Hematopoietic multipotent progenitor cell treated with erythropoietin and hydrocortisone succinate and interleukin-3 and kit ligand, for 17 days (in vitro differentiated cells): Measurements from ENCODE around the gene CRX.
"Not testable (repeated sequence)": the region's sequence is repeated elsewhere in the genome, so short reads cannot be mapped to it uniquely, and the experiment has no call there.

Source experiments
- DNase-seq: peaks from one replicate; pipeline ENCODE4 v3.0.0-alpha.2; 2015; ENCODE audit warnings: low spot score

The CRX gene

DNA sequence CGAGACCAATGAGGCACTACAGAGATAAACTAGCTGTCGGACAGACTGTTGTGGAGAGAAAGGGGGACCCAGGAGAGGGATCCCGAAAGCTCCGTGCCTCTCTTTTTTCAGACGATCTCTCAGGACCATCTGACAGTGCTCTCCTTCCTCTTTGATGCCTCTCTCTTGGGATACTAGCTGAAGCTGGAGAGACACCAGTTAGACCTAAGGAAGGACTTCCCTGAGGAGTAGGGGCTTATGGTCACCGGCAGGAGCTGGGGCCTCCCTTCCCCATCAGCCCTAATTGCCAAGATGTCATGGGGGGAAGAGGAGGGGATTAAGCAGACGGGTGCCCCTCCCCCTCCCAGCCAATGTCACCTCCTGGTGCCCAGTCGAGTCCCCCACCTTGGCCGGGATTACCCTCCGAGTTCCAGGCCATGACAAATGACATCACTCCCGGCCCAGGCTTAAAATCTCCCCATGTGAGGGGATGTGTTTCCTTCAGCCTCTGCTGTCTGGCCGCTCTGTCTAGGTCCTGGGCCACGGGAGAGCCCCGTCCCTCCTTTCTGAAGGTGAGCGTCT lies at the start of gene CRX:
TSS of gene CRX (plus strand) at position 478 of the 561 bp plus-strand sequence. CDS start 12,507 bp downstream, outside the sequence.
- no peak for DNase-seq

DNA sequence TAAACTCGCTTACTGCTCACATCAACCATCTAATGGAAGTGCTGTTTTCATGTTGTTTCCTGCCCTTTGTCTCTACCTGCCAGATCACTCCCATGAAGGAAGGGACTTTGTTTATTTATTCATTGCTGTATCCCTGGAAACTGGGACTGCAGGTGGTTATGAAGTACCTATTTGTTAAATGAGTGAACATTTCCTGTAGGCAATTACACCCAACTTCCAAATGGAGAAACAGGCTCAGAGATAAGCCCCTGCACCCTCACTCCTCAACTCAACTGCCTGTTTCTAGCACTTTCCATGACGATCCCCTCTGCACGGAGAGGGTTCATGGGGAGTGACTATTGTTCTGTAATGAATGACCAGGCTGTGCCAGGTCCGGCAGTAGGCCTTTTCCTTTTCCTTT lies 45.2 kb upstream of the CRX start:
- no peak for DNase-seq

DNA sequence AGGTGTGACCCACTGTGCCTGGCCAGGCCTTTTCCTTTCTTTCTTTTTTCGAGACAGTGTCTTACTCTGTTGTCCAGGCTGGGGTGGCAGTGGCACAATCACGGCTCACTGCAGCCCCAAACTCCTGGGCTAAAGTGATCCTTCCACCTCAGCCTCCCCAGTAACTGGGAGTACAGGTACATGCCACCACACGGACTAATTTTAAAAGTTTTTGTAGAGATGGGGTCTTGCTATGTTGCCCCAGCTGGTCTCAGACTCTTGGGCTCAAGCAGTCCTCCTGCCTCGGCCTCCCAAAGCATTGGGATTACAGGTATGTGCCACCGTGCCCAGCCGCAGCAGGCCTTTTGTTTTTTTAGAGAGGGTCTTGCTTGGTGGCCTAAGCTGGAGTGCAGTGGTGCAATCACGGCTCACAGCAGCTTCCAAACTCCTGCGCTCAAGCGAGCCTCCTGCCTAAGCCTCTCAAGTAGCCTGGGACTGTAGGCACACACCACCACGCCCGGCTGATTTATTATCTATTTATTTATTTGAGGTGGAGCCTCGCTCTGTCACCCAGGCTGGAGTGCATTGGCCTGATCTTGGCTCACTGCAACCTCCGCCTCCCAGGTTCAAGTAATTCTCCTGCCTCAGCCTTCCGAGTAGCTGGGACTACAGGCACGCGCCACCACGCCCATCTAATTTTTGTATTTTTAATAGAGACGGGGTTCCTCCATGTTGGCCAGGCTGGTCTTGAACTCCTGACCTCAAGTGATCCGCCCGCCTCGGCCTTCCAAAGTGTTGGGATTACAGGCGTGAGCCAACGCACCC lies 44.3 kb upstream of the CRX start:
- not testable (repeated sequence) for DNase-seq

DNA sequence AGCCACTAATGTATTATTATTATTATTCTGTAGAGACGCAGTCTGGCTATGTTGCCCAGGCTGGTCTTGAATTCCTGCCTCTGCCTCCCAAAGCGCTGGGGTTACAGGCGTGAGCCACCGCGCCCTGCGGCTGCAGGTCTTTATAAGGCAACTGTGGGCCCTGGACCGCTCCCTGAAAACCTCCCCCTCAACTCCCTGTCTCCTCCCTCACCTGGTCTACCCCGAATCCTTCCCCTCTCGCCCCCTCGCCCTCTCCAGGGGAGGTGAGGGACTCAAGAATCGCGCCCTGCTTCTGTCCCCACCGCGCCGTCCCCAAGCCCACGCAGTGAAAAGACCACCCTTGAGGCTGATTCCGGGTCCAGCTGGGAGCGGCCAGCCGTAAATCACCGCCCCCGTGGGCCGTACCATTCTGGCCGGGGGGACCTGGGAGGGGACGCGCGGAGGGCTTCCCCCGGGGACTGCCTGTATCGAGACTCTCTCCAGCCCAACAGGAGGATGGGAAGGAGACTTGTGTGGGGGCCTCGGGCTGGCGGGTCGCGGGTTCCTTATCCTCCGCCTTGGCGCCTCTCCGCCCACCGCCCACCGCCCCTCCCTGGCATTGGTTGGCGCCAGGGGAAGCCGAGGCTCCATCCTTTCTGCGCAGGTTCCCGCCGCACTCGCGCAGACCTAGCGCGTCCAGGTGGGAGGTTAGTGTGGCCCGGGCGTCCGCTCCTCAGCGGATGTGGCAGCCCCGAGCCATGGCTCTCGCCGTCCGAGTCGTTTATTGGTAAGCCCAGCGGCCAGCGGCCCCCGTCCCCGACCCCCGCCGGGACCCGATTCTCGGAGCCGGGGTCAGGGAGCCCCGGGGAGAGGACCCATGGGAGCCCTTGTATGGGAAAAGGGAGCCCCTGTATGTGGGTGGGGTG lies 43.4 kb upstream of the CRX start, which contains the start of gene SELENOW:
TSS of gene SELENOW (plus strand) at position 655 of the 905 bp plus-strand sequence. CDS start at position 738, 83 bp downstream.
- DNase-seq: peak; percentile 45

DNA sequence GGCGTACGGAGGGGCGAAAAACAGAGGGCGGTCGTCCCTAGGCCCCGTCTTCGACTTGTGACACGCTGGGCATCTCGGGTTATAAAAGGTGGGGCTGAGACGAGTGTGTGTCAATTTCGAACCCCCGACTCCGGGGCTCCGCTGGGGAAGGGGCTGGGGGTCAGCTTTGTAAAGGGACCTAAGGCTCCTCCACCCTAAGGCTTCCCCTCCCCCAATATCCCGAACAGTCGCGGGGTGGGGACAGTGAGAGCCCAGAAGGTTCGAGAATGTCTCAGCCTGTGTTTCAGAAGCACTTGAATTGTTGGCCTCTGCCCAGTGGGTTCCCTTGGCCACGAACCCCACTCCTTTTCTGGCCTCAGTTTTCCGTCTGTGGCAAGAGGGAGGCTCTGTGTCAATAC lies 42.8 kb upstream of the CRX start:
- no peak for DNase-seq

DNA sequence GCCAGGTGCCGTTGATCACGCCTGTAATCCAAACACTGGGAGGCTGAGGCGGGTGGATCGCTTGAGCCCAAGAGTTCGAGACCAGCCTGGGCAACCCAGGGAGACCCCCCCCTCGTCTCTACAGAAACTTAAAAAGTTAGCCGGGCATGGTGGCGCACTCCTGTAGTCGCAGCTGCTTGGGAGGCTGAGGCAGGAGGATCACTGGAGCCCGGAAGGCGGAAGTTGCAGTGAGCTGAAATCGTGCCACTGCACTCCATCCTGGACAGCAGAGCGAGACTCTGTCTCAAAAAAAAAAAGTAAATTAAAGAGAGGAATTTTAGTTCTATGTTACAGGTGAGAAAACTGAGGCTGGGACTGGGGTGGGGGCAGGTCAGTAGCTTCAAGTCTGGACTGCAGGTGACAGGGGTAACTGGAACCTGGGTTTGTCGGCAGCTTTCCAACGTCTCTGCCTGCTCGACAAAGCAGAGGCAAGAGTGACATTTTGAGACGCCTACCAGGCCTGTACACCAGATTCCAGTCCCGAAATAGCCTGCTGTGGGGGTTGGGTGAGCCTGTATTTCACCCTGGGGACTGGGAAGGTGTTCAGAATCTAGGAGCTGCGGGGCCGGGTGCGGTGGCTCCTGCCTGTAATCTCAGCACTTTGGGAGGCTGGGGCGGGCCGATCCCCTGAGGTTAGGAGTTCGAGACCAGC lies 42.1 kb upstream of the CRX start:
- no peak for DNase-seq

DNA sequence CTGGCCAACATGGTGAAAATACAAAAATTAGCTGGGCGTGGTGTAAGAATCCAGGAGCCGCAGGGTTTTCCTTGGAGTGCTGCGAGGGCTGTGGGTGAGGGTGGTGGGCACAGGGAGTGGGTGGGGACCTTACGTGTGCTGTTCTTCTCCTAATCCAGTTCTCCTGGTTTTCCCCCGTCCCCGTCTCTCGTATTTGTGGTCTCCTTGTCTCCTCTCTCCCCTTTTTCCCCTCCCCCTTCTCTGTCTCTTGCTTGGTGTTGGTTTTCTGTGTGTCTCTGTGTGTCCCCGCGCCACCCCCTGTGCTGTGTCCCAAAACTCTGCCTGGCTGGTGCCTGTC lies 41.6 kb upstream of the CRX start:
- no peak for DNase-seq

DNA sequence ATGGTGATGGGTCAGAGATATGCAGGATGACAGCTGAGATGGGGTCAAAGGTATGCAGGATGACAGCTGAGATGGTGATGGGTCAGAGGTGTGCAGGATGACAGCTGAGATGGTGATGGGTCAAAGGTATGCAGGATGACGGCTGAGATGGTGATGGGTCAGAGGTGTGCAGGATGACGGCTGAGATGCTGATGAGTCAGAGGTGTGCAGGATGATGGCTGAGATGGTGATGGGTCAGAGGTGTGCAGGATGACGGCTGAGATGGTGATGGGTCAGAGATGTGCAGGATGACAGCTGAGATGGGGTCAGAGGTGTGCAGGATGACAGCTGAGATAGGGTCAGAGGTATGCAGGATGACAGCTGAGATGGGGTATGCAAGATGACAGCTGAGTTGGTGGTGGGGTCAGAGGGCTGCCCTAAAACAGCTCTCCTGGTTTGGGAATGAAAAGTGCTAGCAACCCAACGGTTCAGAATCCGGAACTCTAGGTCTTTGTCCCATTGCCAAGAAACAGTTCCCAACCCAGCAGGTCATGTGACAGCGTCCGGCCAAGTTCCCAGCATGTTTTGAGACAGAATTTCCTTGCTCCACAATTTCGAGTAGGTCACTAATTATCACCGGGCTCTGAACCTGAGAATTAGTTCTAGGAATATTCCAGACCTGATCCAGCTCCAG lies 40.0 kb upstream of the CRX start:
- no peak for DNase-seq

DNA sequence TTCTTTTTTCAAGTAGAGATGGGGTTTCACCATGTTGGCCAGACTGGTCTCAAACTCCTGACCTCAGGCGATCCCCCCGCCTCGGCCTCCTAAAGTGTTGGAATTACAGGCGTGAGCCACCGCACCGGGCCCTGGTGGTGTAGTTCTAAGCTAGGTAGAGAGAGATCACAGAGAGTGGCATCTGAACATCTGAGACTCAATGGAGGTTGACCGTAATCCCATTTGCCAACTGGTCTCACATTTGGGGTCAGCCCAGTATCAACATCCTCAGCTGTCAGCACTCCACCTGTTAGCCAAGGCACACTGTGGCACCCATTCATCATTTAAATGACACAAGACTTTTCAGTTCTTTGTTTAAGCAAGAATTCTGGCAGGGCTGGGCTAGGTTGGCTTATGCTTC lies 35.2 kb upstream of the CRX start:
- no peak for DNase-seq

DNA sequence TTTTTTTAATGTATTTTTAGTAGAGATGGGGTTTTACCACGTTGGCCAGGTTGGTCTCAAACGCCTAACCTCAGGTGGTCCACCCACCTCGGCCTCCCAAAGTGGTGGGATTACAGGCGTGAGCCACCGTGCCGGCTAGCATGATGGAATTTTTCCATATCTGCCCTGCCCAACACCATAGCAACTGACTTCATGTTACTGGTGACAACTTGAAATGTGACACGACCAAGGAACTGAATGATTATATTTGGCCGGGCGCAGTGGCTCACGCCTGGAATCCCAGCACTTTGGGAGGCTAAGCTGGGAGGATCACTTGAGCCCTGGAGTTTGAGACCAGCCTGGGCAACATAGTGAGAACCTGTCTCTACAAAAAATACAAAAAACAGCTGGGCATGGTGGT lies 34.4 kb upstream of the CRX start:
- not testable (repeated sequence) for DNase-seq

DNA sequence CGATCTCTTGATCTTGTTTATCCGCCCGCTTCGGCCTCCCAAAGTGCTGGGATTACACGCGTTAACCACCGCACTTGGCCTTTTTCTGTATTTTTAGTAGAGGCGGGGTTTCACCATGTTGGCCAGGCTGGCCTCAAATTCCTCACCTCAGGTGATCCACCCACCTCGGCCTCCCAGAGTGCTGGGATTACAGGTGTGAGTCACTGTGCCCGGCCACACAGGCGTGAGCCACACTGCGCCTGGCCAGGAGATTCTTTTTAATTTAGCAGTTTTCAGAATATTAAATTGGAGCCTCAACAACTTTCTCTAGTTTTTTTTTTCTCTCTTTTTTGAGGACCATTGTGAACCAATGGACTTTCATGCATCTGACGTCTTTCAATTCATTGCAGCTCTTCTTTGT lies 31.9 kb upstream of the CRX start:
- not testable (repeated sequence) for DNase-seq

DNA sequence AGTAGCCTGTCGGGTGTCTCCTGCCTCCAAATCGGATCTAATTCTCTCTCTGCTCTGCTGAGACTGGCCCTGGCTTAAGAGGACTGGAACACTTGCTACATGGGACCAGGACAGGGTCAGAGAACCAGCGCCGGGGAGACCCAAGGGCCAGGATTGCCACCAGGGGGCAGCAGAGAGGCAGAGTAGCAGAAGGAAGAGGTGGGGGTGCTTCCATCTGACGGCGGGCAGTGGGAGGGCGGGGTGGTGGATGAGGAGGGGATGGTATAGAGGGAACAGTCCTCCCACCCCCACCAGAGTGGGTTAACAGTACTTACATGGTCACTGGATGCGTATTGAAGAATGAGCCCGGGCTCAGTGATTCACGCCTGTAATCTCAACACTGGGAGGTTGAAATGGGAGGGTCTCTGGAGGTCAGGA lies 31.3 kb upstream of the CRX start:
- peak; percentile 68 for DNase-seq

DNA sequence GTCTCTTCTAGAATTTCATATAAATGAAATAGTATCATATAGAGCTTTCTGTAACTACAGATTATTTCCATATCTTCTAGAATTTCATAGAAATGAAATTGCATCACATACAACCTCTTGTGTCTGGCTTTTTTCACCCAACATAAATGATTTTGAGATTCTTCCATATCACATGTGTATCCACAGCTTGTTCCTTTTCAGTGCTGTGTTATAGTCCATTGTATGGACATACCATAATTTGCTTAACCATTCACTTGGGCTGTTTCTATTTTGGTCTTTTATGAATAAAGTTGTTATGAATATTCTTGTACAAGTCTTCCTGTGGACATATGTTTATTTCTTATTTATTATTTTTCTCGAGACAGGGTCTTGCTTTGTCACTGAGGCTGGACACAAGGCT lies 29.1 kb upstream of the CRX start:
- DNase-seq: no peak

DNA sequence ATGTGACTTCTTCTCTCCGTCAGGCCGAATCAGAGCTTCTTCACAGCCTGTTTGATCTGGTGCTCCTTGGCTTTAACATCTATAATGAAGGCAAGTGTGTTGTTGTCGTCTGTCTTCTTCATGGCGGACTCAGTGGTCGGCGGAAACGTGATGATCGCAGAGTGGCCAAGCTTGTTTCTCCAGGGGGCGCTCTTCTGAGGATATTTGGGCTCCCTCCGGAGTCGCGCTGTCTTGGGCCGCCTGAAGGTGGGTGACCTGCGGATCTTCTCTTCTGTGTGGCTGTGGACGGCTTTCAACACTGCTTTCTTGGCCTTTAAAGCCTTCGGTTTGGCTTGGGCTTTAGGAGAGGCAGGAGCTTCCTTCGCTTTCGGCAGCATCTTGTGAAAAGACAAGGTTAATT lies 27.2 kb upstream of the CRX start:
- no peak for DNase-seq

DNA sequence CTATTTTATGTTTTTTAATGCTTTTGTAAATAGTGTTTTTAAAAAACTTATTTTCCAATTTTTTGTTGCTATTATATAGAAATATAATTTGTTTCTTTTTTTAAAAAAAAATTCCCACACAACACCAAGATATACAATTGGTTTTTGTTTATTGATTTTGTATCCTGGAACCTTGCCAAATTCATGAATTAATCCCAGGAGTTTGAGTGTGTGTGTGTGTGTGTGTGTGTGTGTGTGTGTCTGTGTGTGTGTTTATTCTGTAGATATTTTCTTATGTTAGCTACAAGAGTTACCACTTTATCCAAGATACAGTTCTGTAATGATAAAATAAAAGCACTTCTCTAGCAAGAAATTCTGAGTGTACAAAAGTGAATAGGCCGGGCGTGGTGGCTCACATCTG lies 25.0 kb upstream of the CRX start:
- DNase-seq: no peak

DNA sequence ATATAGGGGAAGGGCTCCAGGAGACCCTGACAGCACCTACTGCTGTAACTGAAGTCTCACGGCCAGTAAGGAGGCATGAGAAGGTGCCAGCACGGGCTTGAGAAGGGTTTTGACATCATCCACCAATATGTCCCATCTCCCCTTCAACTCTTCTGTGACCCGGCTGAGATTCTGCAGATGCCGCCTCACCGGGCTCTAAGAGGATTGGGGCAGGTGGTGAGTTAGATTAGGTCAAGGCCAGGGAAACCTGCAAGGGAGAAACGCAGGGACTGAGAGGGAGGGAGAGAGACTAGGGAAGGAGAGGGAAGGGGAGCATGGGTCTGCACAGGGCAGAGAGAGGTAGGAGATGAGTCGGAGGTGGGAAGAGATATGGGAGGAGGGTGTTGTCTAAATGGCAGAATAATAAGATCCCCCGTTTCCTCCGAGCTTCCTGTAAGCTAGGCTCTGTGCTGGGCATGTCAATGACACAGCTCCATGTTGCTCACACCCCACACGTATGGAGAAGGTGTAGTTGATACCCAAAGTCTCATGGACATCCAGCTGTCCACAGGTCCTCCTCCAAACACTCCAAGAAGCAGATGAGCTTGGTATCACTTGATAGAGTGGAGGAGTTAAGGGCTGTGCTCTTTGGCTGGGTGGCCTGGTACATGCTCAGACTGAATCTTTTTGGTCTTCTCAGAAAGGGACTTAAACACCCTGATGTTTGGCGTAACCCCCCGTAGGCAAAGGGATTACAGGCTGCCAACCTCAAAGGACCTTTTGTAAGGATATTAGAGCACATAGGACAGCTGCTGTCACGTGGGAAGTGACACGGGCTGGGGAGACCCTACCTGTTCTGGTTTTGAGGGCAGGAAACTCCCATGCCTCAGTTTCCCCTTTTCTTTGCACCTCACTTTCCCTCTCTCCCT lies 23.5 kb upstream of the CRX start:
- no peak for DNase-seq

DNA sequence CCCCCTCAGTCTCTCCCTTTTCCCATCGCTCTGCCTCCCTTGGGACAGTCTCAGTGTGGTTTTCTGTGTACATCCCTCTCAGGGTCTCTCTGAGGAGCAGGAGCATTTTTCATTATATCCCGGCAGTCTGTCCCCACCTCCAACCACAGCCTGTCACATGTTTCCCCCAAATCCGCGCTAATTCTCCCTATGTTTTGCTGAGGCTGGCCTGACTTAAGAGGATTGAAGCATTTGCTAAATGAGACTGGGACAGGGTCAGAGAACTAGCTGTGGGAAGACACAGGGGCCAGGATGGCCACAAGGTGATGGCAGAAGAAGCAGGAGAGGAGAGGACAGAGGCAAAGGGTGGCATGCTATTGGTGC lies 22.9 kb upstream of the CRX start:
- DNase-seq: no peak

DNA sequence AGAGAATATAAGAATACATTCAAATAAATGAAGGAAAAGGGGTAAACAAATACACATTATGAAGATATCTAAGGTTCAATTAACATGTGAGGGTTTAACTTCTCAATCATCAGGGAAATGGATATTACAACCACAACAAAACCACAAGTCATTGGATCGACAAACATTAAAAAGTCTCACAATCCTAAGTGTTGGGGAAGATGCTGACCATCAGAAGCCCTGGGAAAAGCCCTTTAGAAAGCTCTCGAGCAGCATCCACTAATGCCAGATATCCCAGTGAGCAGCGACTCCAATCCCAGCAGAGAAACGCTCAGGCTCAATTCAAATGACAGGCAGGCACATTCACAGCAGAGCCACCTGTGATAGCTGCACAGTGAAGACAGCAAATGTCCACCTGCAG lies 20.5 kb upstream of the CRX start:
- no peak for DNase-seq

DNA sequence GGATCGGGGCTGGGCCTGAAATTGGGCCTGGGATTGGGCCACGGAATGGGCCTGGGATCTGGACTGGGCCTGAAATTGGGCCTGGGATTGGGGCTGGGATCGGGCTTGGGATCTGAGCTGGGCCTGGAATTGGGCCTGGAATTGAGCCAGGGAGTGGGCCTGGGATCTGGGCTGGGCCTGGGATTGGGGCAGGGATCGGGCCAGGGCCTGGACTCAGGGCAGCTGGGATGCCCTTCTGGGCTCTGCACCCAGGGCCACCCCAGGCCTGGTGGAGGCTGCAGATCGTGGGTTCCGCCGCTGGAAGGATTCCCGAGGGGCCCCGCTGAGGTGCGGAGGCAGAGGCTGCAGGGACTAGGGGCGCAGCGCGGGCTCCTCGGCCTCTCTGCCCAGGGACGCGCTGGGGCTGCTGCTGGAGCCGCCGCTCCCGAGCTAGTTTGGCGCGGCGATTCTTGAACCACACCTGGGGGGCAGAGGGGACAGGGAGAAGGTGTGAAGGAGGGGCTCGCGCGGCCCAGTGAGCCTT lies 19.2 kb upstream of the CRX start:
- no peak for DNase-seq

DNA sequence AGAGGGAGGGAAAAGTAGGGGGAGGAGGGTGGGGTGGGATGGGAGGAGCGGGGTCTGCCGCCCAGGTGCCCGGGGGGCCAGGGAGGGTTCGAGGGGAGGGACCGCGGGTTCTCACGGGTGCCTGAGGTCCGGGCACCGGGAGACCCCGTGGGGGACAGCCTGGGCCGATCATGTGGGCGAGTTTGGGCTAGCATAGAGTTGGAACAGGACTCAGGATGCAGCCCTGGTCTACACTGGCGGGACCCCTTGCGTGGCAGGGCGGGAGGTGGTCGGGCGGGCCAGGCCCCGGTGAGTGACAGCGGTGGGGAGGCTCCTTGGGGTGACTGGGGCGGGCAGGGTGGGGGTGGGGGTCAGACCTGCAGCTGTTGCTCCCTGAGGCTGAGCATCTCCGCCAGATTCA lies 18.6 kb upstream of the CRX start:
- DNase-seq: not testable (repeated sequence)
